HEK293 (cell line): ENCODE data around the gene BMP2.

Source experiments
- SP3 ChIP-seq: fragments of 450-650 bp; formaldehyde crosslinking; IDR thresholded peaks from 2 replicates; pipeline ENCODE4 v1.5.1; 2016; ENCODE audit warnings: missing biosample characterization, missing genetic modification characterization
- YY1 ChIP-seq: fragments of 450-650 bp; formaldehyde crosslinking; IDR thresholded peaks from 2 replicates; pipeline ENCODE4 v1.5.1; 2018; ENCODE audit warnings: missing biosample characterization, missing genetic modification characterization
- TF ChIP-seq, protein P1 (sequence below): fragments of 450-650 bp; formaldehyde crosslinking; IDR thresholded peaks from 2 replicates; pipeline ENCODE4 v1.5.1; 2016; ENCODE audit warnings: missing biosample characterization, missing genetic modification characterization

DNA sequence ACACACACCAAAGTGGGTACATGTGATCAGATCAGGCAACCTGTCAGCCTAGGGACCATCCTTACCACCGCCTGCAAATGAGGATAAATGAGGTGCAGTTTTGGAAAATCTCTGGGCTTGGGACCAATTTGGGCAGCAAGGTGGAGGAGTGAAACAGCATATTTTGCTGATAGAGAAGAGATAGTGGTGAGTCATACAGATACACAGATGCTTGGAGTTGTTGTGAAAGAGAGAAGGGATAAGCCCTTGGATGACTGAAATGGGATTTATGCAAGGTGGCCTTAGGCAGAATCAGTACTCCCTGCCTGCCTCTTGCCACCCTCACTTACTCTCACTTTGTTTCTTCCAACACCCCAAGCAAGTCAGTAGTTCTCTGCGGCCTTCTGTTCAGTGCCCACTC, 34.7 kb downstream of the BMP2 start:
- TF ChIP-seq, protein P1, sequence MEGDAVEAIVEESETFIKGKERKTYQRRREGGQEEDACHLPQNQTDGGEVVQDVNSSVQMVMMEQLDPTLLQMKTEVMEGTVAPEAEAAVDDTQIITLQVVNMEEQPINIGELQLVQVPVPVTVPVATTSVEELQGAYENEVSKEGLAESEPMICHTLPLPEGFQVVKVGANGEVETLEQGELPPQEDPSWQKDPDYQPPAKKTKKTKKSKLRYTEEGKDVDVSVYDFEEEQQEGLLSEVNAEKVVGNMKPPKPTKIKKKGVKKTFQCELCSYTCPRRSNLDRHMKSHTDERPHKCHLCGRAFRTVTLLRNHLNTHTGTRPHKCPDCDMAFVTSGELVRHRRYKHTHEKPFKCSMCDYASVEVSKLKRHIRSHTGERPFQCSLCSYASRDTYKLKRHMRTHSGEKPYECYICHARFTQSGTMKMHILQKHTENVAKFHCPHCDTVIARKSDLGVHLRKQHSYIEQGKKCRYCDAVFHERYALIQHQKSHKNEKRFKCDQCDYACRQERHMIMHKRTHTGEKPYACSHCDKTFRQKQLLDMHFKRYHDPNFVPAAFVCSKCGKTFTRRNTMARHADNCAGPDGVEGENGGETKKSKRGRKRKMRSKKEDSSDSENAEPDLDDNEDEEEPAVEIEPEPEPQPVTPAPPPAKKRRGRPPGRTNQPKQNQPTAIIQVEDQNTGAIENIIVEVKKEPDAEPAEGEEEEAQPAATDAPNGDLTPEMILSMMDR (tag by site-specific recombination) = no peak
- TF ChIP-seq YY1 (no peak), SP3 (tag by site-specific recombination) (no peak)
